Adrenal gland (tissue), 5 donors: Measurements from ENCODE around the gene UVSSA.

Experiments used
- POLR2A ChIP-seq, 2 donors: fragments of 450-650 bp; IDR thresholded peaks; one replicate each; pipeline ENCODE4 v1.6.1; 2017; ENCODE audit warnings: antibody characterized with exemption in 2 of 2, mild to moderate bottlenecking in 2 of 2, moderate library complexity in 1 of 2
- TF ChIP-seq, protein P1 (sequence below), 6 experiments: fragments of 450-650 bp in 4 of 6; fragments of 200-600 bp in 2 of 6; sonication (generic) in 1 of 6; IDR thresholded peaks; 1 replicate in 5 of 6; 2 replicates in 1 of 6; pipeline versions ENCODE4 v1.5.1 to v1.8.0; 2016 to 2021; ENCODE audit warnings: antibody characterized with exemption in 6 of 6, mild to moderate bottlenecking in 2 of 6, moderate library complexity in 1 of 6
- donor health status: DM: no; HTN: no; CAD: no.

DNA sequence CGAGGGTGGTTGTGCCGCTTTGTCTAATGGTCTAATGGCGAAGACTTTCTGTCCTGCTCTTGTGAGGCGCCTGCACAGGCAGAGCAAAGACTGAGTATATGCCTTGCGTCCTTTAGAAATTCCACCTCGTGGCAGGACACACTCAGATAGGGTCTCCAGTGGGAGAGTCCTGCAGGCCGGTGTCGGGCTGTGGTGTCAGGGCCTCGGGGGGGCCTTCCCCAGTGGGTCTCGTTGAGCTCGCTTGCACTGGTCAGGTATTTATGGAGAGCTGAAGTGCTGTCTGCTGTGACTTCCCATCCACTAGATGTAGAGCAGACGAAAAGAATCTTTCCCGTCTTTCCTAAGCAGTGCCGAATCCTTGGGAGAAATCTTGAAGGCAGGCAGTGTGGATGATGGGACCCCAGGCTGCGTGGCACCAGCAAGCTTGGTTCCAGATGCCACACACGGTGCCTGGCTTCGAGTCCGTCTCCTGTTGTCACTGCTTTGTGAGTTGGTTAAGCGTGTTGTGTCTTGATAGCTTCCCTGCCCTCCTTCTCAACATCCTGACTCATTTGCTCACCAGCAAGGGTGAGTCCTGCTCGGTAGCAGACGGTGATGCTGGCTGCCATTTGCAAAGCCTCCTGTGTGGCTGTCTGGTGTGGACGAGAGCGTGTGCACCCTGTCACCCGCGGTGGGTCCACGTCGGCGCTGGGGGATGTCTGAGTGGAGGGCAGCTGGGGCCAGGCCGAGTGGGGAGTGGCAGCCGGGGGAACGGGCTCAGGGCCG, 36.8 kb upstream of the UVSSA start:
- TF ChIP-seq, protein P1, sequence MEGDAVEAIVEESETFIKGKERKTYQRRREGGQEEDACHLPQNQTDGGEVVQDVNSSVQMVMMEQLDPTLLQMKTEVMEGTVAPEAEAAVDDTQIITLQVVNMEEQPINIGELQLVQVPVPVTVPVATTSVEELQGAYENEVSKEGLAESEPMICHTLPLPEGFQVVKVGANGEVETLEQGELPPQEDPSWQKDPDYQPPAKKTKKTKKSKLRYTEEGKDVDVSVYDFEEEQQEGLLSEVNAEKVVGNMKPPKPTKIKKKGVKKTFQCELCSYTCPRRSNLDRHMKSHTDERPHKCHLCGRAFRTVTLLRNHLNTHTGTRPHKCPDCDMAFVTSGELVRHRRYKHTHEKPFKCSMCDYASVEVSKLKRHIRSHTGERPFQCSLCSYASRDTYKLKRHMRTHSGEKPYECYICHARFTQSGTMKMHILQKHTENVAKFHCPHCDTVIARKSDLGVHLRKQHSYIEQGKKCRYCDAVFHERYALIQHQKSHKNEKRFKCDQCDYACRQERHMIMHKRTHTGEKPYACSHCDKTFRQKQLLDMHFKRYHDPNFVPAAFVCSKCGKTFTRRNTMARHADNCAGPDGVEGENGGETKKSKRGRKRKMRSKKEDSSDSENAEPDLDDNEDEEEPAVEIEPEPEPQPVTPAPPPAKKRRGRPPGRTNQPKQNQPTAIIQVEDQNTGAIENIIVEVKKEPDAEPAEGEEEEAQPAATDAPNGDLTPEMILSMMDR (IDR thresholded peaks at IDR 0.05): no peak
- TF ChIP-seq POLR2A (IDR thresholded peaks at IDR 0.05): no peak
